Vagina (tissue), 2 donors: ENCODE measurements around the gene ZNF205. TPM values are rescaled to one million over a fixed set of nuclear protein-coding genes. Genes with fewer than 3 reads are reported as not detected.

Experiments
- DNase-seq, 2 donors: peaks; one replicate each; pipeline ENCODE4 v3.0.0-alpha.2; 2017; ENCODE audit errors: extremely low spot score in 2 of 2
- H3K27ac ChIP-seq: fragments of 200-600 bp; sonication (generic); one replicate; pipeline ENCODE4 v1.5.1; 2019
- H3K27me3 ChIP-seq: fragments of 200-600 bp; sonication (generic); one replicate; pipeline ENCODE4 v1.5.1; 2019
- H3K36me3 ChIP-seq, 2 donors: fragments of 200-600 bp; sonication (generic); one replicate each; pipeline ENCODE4 v1.5.1; 2017 to 2019
- H3K4me1 ChIP-seq: fragments of 200-600 bp; sonication (generic); one replicate; pipeline ENCODE4 v1.5.1; 2019
- H3K4me3 ChIP-seq, 2 donors: fragments of 200-600 bp; sonication (generic); 1 replicate in 1 of 2; 2 replicates in 1 of 2; pipeline ENCODE4 v1.5.1; 2016 to 2019
- H3K9me3 ChIP-seq: fragments of 200-600 bp; sonication (generic); one replicate; pipeline ENCODE4 v1.5.1; 2019
- POLR2A ChIP-seq, 2 donors: fragments of 450-650 bp; IDR thresholded peaks; one replicate each; pipeline ENCODE4 v1.6.1; 2017; ENCODE audit warnings: antibody characterized with exemption in 2 of 2, mild to moderate bottlenecking in 2 of 2, moderate library complexity in 2 of 2
- POLR2AphosphoS5 ChIP-seq, 2 donors: sonication (generic); formaldehyde crosslinking; IDR thresholded peaks; one replicate each; pipeline ENCODE4 v1.9.0; 2017; ENCODE audit warnings: antibody characterized with exemption in 2 of 2, mild to moderate bottlenecking in 2 of 2, low read depth in 1 of 2; ENCODE audit not compliant: insufficient read depth in 1 of 2
- intact Hi-C: fragments of 100-400 bp; cut with DNase I; formaldehyde crosslinking; loops from one replicate; pipeline ENCODE4 v1.15.1; 2023
- total RNA-seq: library from RNA; depleted of rRNA; stranded (reverse); fragments of >200 nt; gene quantifications from one replicate; pipeline ENCODE4 v1.2.3, GENCODE V29; 2016
- TF ChIP-seq, protein P1 (sequence below), 3 experiments: fragments of 450-650 bp in 2 of 3; fragments of 200-600 bp in 1 of 3; sonication (generic) in 1 of 3; IDR thresholded peaks; one replicate each; pipeline ENCODE4 v1.5.1; 2017 to 2019; ENCODE audit warnings: antibody characterized with exemption in 3 of 3, mild to moderate bottlenecking in 2 of 3, moderate library complexity in 2 of 3

Gene ZNF205
- total RNA-seq, 1 donor from 2014 or later, result 14.2 TPM

DNA sequence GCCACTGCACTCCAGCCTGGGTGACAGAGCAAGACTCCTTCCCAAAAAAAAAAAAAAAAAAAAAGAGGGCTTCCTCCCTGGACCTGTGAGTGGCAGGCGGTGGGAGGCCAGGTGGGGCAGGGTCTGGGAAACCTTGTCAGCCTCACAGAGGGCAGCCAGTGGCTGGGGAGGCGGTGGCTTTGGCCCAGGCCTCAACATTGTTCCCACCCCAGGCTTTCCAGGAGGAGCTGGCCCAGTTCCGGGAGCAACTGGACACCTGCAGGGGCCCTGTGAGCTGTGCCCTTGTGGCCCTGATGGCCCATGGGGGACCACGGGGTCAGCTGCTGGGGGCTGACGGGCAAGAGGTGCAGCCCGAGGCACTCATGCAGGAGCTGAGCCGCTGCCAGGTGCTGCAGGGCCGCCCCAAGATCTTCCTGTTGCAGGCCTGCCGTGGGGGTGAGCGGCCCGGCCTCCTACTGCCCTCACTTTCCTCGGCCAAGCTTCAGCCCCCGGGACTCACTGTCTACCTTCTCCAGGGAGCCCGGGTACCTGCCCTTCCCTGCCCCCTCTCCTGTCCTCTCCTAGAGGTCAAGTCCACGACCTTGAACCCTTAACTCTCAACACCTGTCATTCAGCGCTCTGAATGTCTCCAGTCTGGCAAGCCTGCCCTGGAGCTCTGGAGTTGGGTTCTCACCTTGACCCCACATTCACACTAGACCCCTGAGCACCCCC lies 34.8 kb downstream of the ZNF205 start:
- no peak for DNase-seq
- TF ChIP-seq POLR2AphosphoS5 (IDR thresholded peaks at IDR 0.05; ENCODE audit: insufficient read depth in 1 of 2, low read depth in 1 of 2) (no peak), POLR2A (IDR thresholded peaks at IDR 0.05) (no peak)
- TF ChIP-seq, protein P1, sequence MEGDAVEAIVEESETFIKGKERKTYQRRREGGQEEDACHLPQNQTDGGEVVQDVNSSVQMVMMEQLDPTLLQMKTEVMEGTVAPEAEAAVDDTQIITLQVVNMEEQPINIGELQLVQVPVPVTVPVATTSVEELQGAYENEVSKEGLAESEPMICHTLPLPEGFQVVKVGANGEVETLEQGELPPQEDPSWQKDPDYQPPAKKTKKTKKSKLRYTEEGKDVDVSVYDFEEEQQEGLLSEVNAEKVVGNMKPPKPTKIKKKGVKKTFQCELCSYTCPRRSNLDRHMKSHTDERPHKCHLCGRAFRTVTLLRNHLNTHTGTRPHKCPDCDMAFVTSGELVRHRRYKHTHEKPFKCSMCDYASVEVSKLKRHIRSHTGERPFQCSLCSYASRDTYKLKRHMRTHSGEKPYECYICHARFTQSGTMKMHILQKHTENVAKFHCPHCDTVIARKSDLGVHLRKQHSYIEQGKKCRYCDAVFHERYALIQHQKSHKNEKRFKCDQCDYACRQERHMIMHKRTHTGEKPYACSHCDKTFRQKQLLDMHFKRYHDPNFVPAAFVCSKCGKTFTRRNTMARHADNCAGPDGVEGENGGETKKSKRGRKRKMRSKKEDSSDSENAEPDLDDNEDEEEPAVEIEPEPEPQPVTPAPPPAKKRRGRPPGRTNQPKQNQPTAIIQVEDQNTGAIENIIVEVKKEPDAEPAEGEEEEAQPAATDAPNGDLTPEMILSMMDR (IDR thresholded peaks at IDR 0.05), result no peak
- H3K4me3 ChIP-seq, result no peak overlapping the region
- H3K9me3 ChIP-seq, result no peaks in the 10 kb centered on the region
- H3K4me1 ChIP-seq, result peaks cover 26% of the 10 kb centered on the region
- no peaks in the 10 kb centered on the region for H3K27me3 ChIP-seq
- peaks cover 0 to 4% of the 10 kb centered on the region in 2 donors for H3K36me3 ChIP-seq
- intact Hi-C loops, result no loop called here
- no peak overlapping the region for H3K27ac ChIP-seq

DNA sequence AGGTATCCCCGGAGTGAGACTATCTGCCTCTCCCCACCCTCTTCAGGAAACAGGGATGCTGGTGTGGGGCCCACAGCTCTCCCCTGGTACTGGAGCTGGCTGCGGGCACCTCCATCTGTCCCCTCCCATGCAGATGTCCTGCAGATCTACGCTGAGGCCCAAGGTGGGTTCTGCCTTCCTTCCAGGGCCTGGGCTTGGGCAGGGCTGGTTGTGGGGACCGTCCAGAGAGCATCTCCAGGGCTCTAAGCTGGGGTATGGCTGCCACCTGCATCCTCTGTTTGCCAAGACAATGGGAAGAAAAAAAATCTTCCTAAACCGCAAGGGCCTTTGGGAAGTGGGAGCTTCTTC lies 35.3 kb downstream of the ZNF205 start:
- Histone ChIP-seq H3K27me3 (no peaks in the 10 kb centered on the region), H3K4me1 (peaks cover 28% of the 10 kb centered on the region), H3K9me3 (no peaks in the 10 kb centered on the region), H3K36me3 (no peaks in the 10 kb centered on the region), H3K4me3 (no peak overlapping the region), H3K27ac (no peak overlapping the region)
- TF ChIP-seq, protein P1 (IDR thresholded peaks at IDR 0.05), result no peak
- no peak for TF ChIP-seq POLR2AphosphoS5 (IDR thresholded peaks at IDR 0.05; ENCODE audit: insufficient read depth in 1 of 2, low read depth in 1 of 2)
- no peak for TF ChIP-seq POLR2A (IDR thresholded peaks at IDR 0.05)
- DNase-seq, result no peak
- intact Hi-C loops, result no loop called here

DNA sequence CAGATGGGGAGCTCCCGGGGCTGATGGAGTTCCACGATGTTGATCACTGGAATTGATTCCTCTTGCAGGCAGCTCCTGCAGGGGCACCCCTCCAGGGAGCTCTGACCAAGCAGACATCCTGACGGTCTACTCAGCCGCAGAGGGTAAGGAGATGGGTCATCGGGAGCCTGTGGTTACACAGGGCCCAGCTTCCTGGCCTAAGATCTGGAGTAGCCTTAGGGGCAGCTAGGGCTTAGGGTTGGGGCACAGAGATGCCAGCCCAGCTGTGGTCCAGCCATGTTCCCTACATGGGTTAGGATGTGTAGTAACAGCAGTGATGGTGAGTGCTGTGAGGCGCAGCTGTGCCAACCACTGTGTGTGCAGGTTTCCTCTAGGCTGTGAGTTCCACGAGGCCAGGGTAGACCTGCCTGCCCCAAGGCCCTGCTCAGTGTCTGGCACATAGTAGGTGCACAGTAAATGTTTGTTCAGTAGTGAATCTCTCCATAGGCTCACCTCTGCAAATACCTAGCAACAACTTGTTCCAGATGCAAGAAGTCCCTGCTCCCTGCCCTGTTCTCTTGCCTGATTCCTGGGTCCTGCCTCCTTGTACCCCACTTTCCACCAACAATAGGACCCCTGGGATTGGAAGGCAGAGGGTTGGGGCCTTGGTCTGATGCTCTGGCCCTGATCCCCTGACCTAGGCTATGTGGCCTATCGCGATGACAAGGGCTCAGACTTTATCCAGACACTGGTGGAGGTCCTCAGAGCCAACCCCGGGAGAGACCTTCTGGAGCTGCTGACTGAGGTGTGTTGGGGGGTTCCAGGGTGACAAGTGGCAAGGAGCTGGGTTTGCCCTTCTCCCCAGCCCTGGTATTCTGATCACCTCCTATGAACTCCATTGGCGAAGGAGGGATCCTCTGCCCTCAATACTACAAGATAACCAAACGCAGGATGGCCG lies 36.1 kb downstream of the ZNF205 start:
- DNase-seq, result no peak
- no peak for TF ChIP-seq POLR2AphosphoS5 (IDR thresholded peaks at IDR 0.05; ENCODE audit: insufficient read depth in 1 of 2, low read depth in 1 of 2)
- TF ChIP-seq, protein P1 (IDR thresholded peaks at IDR 0.05), result no peak
- no peak for TF ChIP-seq POLR2A (IDR thresholded peaks at IDR 0.05)
- intact Hi-C loops, result no loop called here
- no peaks in the 10 kb centered on the region for H3K27me3 ChIP-seq
- H3K9me3 ChIP-seq, result no peaks in the 10 kb centered on the region
- H3K4me1 ChIP-seq, result peaks cover 28% of the 10 kb centered on the region
- H3K4me3 ChIP-seq, result no peak overlapping the region
- no peak overlapping the region for H3K27ac ChIP-seq
- no peaks in the 10 kb centered on the region for H3K36me3 ChIP-seq

DNA sequence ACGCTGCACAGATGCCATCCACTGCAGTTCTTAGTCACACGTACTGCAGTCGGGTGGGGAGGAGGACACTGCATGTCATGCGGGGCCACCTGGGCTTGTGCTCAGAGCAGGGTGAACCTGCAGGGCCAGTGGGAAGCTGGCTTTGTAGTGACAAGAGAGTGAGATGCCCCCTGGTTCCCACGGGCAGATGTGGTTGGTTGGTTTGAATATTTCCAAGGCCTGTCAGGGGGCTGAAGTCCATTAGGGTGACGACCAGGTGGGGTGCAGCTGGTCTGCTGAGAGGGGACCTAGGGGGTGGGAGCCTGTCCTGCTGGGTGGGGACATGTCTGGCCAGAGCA lies 36.8 kb downstream of the ZNF205 start:
- Histone ChIP-seq H3K36me3 (no peaks in the 10 kb centered on the region), H3K9me3 (no peaks in the 10 kb centered on the region), H3K27me3 (no peaks in the 10 kb centered on the region), H3K27ac (no peak overlapping the region), H3K4me1 (peaks cover 28% of the 10 kb centered on the region), H3K4me3 (peak overlapping the region in 1 of 2 donors; percentile 76)
- no peak for DNase-seq
- TF ChIP-seq, protein P1 (IDR thresholded peaks at IDR 0.05), result no peak
- no peak for TF ChIP-seq POLR2AphosphoS5 (IDR thresholded peaks at IDR 0.05; ENCODE audit: insufficient read depth in 1 of 2, low read depth in 1 of 2)
- intact Hi-C loops, result no loop called here
